Neural progenitor cell (in vitro differentiated cells): ENCODE data around the gene SCIN.

Source experiments
- EZH2 ChIP-seq: fragments of 200-600 bp; sonication (generic); IDR thresholded peaks from 2 replicates; pipeline ENCODE4 v1.6.1; 2017; ENCODE audit warnings: antibody characterized with exemption, mild to moderate bottlenecking, moderate library complexity
- EZH2phosphoT487 ChIP-seq: fragments of 200-600 bp; sonication (generic); IDR thresholded peaks from 2 replicates; pipeline ENCODE4 v1.6.1; 2017; ENCODE audit warnings: antibody characterized with exemption
- TF ChIP-seq, protein P1 (sequence below): fragments of 200-600 bp; sonication (generic); IDR thresholded peaks from 2 replicates; pipeline ENCODE4 v1.5.1; 2017; ENCODE audit warnings: antibody characterized with exemption, mild to moderate bottlenecking

GRCh38 chr7:12641196-12641595, 70.7 kb downstream of the SCIN start:
- TF ChIP-seq, protein P1, sequence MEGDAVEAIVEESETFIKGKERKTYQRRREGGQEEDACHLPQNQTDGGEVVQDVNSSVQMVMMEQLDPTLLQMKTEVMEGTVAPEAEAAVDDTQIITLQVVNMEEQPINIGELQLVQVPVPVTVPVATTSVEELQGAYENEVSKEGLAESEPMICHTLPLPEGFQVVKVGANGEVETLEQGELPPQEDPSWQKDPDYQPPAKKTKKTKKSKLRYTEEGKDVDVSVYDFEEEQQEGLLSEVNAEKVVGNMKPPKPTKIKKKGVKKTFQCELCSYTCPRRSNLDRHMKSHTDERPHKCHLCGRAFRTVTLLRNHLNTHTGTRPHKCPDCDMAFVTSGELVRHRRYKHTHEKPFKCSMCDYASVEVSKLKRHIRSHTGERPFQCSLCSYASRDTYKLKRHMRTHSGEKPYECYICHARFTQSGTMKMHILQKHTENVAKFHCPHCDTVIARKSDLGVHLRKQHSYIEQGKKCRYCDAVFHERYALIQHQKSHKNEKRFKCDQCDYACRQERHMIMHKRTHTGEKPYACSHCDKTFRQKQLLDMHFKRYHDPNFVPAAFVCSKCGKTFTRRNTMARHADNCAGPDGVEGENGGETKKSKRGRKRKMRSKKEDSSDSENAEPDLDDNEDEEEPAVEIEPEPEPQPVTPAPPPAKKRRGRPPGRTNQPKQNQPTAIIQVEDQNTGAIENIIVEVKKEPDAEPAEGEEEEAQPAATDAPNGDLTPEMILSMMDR, result no peak
- TF ChIP-seq EZH2 (no peak), EZH2phosphoT487 (no peak)
